Tibial nerve (tissue), 4 donors: ENCODE data around the gene NUDT19. TPM values are rescaled to one million over a fixed set of nuclear protein-coding genes. Genes with fewer than 3 reads are reported as not detected.

ENCODE experiments used
- DNase-seq, 2 donors: peaks; one replicate each; pipeline ENCODE4 v3.0.0-alpha.2; 2019; ENCODE audit warnings: low spot score in 2 of 2
- H3K27ac ChIP-seq, 4 donors: fragments of 200-600 bp; sonication (generic) in 3 of 4; one replicate each; pipeline ENCODE4 v1.5.1; 2017 to 2019; ENCODE audit warnings: mild to moderate bottlenecking in 1 of 4
- H3K27me3 ChIP-seq, 2 donors: fragments of 200-600 bp; sonication (generic) in 1 of 2; one replicate each; pipeline versions ENCODE4 v1.5.1 to v1.6.0; 2017 to 2019
- H3K36me3 ChIP-seq, 3 donors: fragments of 200-600 bp; sonication (generic); one replicate each; pipeline ENCODE4 v1.5.1; 2018 to 2019
- H3K4me1 ChIP-seq, 4 donors: fragments of 200-600 bp; sonication (generic) in 3 of 4; one replicate each; pipeline ENCODE4 v1.5.1; 2017 to 2019
- H3K4me3 ChIP-seq, 4 donors: fragments of 200-600 bp; sonication (generic) in 3 of 4; one replicate each; pipeline ENCODE4 v1.5.1; 2017 to 2019; ENCODE audit warnings: mild to moderate bottlenecking in 1 of 4, moderate library complexity in 1 of 4
- H3K9me3 ChIP-seq, 4 donors: fragments of 200-600 bp; sonication (generic) in 3 of 4; one replicate each; pipeline ENCODE4 v1.5.1; 2017 to 2019
- EP300 ChIP-seq, 2 donors: sonication (generic); formaldehyde crosslinking; IDR thresholded peaks; one replicate each; pipeline ENCODE4 v1.6.1; 2017; ENCODE audit warnings: antibody characterized with exemption in 2 of 2, mild to moderate bottlenecking in 1 of 2
- POLR2A ChIP-seq, 2 donors: fragments of 450-650 bp; IDR thresholded peaks; one replicate each; pipeline ENCODE4 v1.6.1; 2017; ENCODE audit warnings: antibody characterized with exemption in 2 of 2, mild to moderate bottlenecking in 2 of 2, moderate library complexity in 2 of 2
- WGBS, 2 donors: methylation state at CpG; one replicate each; pipeline ENCODE4 v1.1.5; 2018; 5-methylcytosine and 5-hydroxymethylcytosine counted together
- total RNA-seq, 4 donors: library from RNA; depleted of rRNA; stranded (reverse); fragments of >200 nt; gene quantifications; one replicate each; pipeline ENCODE4 v1.1.0, GENCODE V29; 2016
- TF ChIP-seq, protein P1 (sequence below), 5 experiments: fragments of 200-600 bp in 3 of 5; fragments of 450-650 bp in 2 of 5; sonication (generic) in 3 of 5; IDR thresholded peaks; one replicate each; pipeline ENCODE4 v1.5.1; 2016 to 2019; ENCODE audit warnings: antibody characterized with exemption in 5 of 5, mild to moderate bottlenecking in 3 of 5, moderate library complexity in 2 of 5

The NUDT19 gene
- total RNA-seq, 4 donors from 2014 or later, result 4.2 to 8.6 (median 5.8) TPM

DNA sequence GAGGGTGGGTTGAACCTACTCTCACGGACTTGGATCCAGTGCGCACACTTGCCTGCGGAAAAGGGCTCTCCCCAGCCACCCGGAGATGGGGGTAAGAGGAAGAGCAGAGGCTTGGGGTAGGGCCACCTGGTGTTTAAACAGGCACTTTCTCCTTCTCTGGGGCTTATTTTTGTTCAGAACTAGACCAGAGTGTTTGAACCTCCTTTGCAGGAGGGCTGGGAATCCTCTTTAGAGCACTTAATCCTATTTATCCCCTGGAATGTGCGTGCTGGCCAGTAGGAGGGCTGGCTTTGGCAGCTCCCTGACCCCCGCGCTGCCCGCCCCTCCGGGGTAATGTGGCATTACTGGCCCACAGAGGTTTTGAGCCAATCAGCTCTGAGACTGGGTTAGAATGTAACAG is 14.0 kb upstream of the NUDT19 start:
- no peak for DNase-seq
- Histone ChIP-seq H3K27me3 (peaks cover 3 to 19% of the 10 kb centered on the region in 2 donors), H3K4me3 (no peak overlapping the region), H3K4me1 (peaks cover 0 to 32% (median 6%) of the 10 kb centered on the region in 4 donors), H3K27ac (no peak overlapping the region), H3K9me3 (no peaks in the 10 kb centered on the region), H3K36me3 (no peaks in the 10 kb centered on the region)
- TF ChIP-seq POLR2A (IDR thresholded peaks at IDR 0.05) (no peak), EP300 (IDR thresholded peaks at IDR 0.05) (no peak)
- TF ChIP-seq, protein P1, sequence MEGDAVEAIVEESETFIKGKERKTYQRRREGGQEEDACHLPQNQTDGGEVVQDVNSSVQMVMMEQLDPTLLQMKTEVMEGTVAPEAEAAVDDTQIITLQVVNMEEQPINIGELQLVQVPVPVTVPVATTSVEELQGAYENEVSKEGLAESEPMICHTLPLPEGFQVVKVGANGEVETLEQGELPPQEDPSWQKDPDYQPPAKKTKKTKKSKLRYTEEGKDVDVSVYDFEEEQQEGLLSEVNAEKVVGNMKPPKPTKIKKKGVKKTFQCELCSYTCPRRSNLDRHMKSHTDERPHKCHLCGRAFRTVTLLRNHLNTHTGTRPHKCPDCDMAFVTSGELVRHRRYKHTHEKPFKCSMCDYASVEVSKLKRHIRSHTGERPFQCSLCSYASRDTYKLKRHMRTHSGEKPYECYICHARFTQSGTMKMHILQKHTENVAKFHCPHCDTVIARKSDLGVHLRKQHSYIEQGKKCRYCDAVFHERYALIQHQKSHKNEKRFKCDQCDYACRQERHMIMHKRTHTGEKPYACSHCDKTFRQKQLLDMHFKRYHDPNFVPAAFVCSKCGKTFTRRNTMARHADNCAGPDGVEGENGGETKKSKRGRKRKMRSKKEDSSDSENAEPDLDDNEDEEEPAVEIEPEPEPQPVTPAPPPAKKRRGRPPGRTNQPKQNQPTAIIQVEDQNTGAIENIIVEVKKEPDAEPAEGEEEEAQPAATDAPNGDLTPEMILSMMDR (IDR thresholded peaks at IDR 0.05), result no peak
- WGBS, 2 donors, result 37 to 63% methylated on average over 9 of the region's 9 CpGs

DNA sequence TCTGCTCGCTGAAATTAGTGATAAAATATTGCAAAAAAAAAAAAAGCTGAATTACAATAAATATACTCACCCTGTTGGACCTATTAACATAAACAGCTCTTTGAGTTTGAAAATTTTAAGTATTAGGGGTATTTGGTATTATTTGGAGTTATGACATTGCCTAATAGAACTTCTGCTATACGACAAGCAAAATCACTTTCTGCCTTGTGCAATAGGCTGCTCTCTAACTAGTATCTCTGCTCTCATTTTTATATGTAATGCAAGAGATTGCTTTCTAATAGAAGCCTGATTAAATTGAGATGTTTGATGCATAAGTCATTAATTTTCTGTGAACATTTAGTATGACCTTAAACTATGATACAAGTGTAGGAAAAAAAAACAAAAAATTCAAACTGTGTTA is 10.6 kb upstream of the NUDT19 start:
- no peak overlapping the region for H3K4me3 ChIP-seq
- H3K27me3 ChIP-seq, result peaks cover 3 to 16% of the 10 kb centered on the region in 2 donors
- WGBS, 2 donors, result 82 to 87% methylated on average over 2 of the region's 2 CpGs
- TF ChIP-seq POLR2A (IDR thresholded peaks at IDR 0.05) (no peak), EP300 (IDR thresholded peaks at IDR 0.05) (no peak)
- TF ChIP-seq, protein P1 (IDR thresholded peaks at IDR 0.05), result no peak
- H3K4me1 ChIP-seq, result peaks cover 0 to 11% (median 0%) of the 10 kb centered on the region in 4 donors
- no peak for DNase-seq
- no peaks in the 10 kb centered on the region for H3K9me3 ChIP-seq
- no peaks in the 10 kb centered on the region for H3K36me3 ChIP-seq
- H3K27ac ChIP-seq, result no peak overlapping the region

DNA sequence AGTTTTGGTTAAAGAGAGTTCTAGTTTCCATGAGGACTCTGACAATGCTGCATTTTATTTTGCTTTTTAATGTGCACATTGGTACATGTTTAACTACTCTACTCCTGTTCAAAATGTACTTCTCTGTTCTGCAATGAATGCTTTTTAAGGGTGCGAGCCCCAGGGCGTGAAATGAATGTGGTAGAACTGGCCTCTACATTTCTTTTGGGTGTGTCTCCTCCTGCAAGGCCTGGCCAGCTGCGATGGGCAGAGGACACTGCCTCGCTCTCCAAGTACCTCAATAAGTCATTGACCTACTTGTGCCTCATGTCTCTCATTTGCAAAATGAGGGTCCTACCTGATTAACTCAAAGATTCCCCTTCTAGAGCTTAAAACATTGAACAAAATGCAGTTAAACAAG is 9.3 kb upstream of the NUDT19 start:
- H3K36me3 ChIP-seq, result peaks cover 0 to 9% (median 0%) of the 10 kb centered on the region in 3 donors
- no peak for DNase-seq
- no peak overlapping the region for H3K27ac ChIP-seq
- no peaks in the 10 kb centered on the region for H3K4me1 ChIP-seq
- 79 to 82% methylated on average over 4 of the region's 4 CpGs for WGBS, 2 donors
- H3K9me3 ChIP-seq, result no peaks in the 10 kb centered on the region
- TF ChIP-seq, protein P1 (IDR thresholded peaks at IDR 0.05), result no peak
- TF ChIP-seq EP300 (IDR thresholded peaks at IDR 0.05) (no peak), POLR2A (IDR thresholded peaks at IDR 0.05) (no peak)
- no peak overlapping the region for H3K4me3 ChIP-seq
- H3K27me3 ChIP-seq, result peaks cover 0 to 4% of the 10 kb centered on the region in 2 donors

DNA sequence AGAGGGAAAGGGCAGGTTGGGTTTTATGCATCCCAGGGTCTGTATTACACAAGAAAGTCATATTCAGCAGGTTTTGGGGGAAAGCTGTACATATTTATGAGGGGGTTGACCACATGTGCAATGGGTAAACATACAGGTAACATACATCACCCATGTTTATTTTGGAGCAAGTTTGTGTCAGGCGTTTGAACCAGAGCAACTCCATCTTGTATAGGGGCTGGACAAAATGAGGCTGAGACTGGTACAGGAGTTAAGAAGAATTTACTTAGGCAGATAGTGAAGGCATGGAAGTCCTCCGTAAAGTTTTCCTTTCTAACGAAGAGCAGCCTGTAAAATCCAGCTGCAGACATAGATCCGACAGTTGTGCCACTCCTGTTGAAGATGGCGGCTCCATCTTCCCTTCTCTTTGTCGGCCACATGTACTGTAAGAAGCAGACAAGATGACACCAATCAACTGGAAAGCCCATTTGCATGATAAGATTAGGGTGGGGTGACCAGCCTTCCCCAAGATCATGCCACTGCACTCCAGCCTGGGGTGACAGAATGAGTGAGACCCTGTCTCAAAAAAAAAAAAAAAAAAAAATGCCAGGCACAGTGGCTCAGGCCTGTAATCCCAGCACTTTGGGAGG is 4.7 kb upstream of the NUDT19 start:
- H3K36me3 ChIP-seq, result peaks cover 0 to 9% (median 0%) of the 10 kb centered on the region in 3 donors
- no peaks in the 10 kb centered on the region for H3K9me3 ChIP-seq
- peaks cover 0 to 12% (median 3%) of the 10 kb centered on the region in 4 donors for H3K4me1 ChIP-seq
- 80 to 97% methylated on average over 6 of the region's 6 CpGs for WGBS, 2 donors
- no peak overlapping the region for H3K4me3 ChIP-seq
- H3K27ac ChIP-seq, result no peak overlapping the region
- no peaks in the 10 kb centered on the region for H3K27me3 ChIP-seq
- DNase-seq, result no peak
- TF ChIP-seq POLR2A (IDR thresholded peaks at IDR 0.05), result no peak
- no peak for TF ChIP-seq EP300 (IDR thresholded peaks at IDR 0.05)
- TF ChIP-seq, protein P1 (IDR thresholded peaks at IDR 0.05), result no peak

DNA sequence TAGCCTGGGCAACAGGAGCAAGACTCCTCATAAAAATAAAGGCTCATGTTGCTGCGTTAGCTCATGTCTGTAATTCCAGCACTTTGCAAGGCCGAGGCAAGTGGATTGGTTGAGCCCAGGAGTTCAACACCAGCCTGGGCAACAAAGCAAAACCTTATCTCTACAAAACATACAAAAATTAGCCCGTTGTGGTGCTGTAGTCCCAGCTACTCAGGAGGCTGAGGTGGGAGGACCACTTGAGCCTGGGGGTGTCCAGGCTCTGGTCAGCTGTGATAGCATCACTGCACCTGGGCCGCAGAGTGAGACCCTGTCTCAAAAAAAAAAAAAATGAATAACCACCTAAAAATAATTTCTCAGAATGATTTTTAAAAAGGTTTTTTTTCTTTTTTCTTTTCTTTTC is 3.9 kb upstream of the NUDT19 start:
- H3K27me3 ChIP-seq, result no peaks in the 10 kb centered on the region
- H3K9me3 ChIP-seq, result no peaks in the 10 kb centered on the region
- H3K27ac ChIP-seq, result no peak overlapping the region
- 86 to 91% methylated on average over 4 of the region's 4 CpGs for WGBS, 2 donors
- no peak for DNase-seq
- peaks cover 0 to 9% (median 0%) of the 10 kb centered on the region in 3 donors for H3K36me3 ChIP-seq
- H3K4me1 ChIP-seq, result peaks cover 0 to 15% (median 3%) of the 10 kb centered on the region in 4 donors
- no peak for TF ChIP-seq POLR2A (IDR thresholded peaks at IDR 0.05)
- TF ChIP-seq EP300 (IDR thresholded peaks at IDR 0.05), result no peak
- H3K4me3 ChIP-seq, result no peak overlapping the region
